GM12878 (cell line): Measurements from ENCODE around the gene DCAF8.

ENCODE experiments used
- ATF7 ChIP-seq: fragments of 450-650 bp; IDR thresholded peaks from 2 replicates; pipeline ENCODE4 v1.6.1; 2016; ENCODE audit warnings: low read depth, mild to moderate bottlenecking
- CTCF ChIP-seq, 3 experiments: IDR thresholded peaks in 2 of 3; conservative IDR thresholded peaks in 1 of 3; 2 replicates each; pipeline ENCODE4 v1.5.1; 2011; ENCODE audit warnings: low read depth in 3 of 3, low read length in 3 of 3, mild to moderate bottlenecking in 3 of 3, control low read depth in 2 of 3, moderate library complexity in 2 of 3, inconsistent platforms in 1 of 3, mixed read lengths in 1 of 3; ENCODE audit not compliant: control insufficient read depth in 2 of 3, insufficient read depth in 1 of 3; ENCODE audit errors: extremely low read depth in 1 of 3
- E4F1 ChIP-seq: fragments of 450-650 bp; IDR thresholded peaks from 2 replicates; pipeline ENCODE4 v1.6.1; 2018; ENCODE audit warnings: borderline replicate concordance, mild to moderate bottlenecking; ENCODE audit not compliant: partially characterized antibody
- EZH2 ChIP-seq: IDR thresholded peaks from 2 replicates; pipeline ENCODE4 v1.6.1; 2012; ENCODE audit warnings: low read depth, mild to moderate bottlenecking, control low read depth, inconsistent platforms, low read length, borderline replicate concordance; ENCODE audit not compliant: control insufficient read depth
- FOS ChIP-seq: IDR thresholded peaks from 3 replicates; pipeline ENCODE4 v1.6.1; 2011; ENCODE audit warnings: borderline replicate concordance; ENCODE audit not compliant: insufficient read length; ENCODE audit errors: extremely low read depth
- LARP7 ChIP-seq: fragments of 450-650 bp; IDR thresholded peaks from 2 replicates; pipeline ENCODE4 v1.6.1; 2017; ENCODE audit warnings: mild to moderate bottlenecking
- POLR2AphosphoS2 ChIP-seq: IDR thresholded peaks from 2 replicates; pipeline ENCODE4 v1.6.1; 2011; ENCODE audit warnings: low read depth, mild to moderate bottlenecking, low read length, improper control_type of control experiment, moderate library complexity
- TAF1 ChIP-seq: IDR thresholded peaks from 2 replicates; pipeline ENCODE4 v1.6.1; 2011; ENCODE audit warnings: mild to moderate bottlenecking, low read depth, low read length, borderline replicate concordance
- TARDBP ChIP-seq: IDR thresholded peaks from 2 replicates; pipeline ENCODE4 v1.6.1; 2016; ENCODE audit warnings: borderline replicate concordance
- YY1 ChIP-seq: IDR thresholded peaks from 2 replicates; pipeline ENCODE4 v1.6.1; 2011; ENCODE audit warnings: low read depth, mild to moderate bottlenecking, low read length

- TF ChIP-seq EZH2 (no peak), E4F1 (no peak), TAF1 (no peak), POLR2AphosphoS2 (no peak), ATF7 (no peak), LARP7 (no peak), CTCF (IDR thresholded peaks at IDR 0.05 in 2 of 3, conservative IDR thresholded peaks at IDR 0.05 in 1 of 3; ENCODE audit: control insufficient read depth in 2 of 3, extremely low read depth in 1 of 3, insufficient read depth in 1 of 3, low read depth in 3 of 3, low read length in 3 of 3) (no peak), TARDBP (no peak), YY1 (no peak), FOS (no peak)
These were observed 72.4 kb downstream of the DCAF8 start, which contains the start of gene CASQ1 for GRCh38 chr1:160189649-160190625.
